Thyroid gland (tissue), 4 donors: Measurements from ENCODE around the gene WDR11. TPM values are rescaled to one million over a fixed set of nuclear protein-coding genes. Genes with fewer than 3 reads are reported as not detected.

Experiments used
- DNase-seq, 2 donors: peaks; one replicate each; pipeline ENCODE4 v3.0.0-alpha.2; 2019
- H3K27ac ChIP-seq, 3 donors: fragments of 200-600 bp; sonication (generic); 1 replicate in 2 of 3; 2 replicates in 1 of 3; pipeline ENCODE4 v1.5.1; 2016 to 2019; ENCODE audit warnings: mild to moderate bottlenecking in 1 of 3, moderate library complexity in 1 of 3
- H3K27me3 ChIP-seq: fragments of 200-600 bp; sonication (generic); one replicate; pipeline ENCODE4 v1.5.1; 2019
- H3K36me3 ChIP-seq, 2 donors: fragments of 200-600 bp; sonication (generic); one replicate each; pipeline ENCODE4 v1.5.1; 2016 to 2019
- H3K4me1 ChIP-seq, 2 donors: fragments of 200-600 bp; sonication (generic); one replicate each; pipeline ENCODE4 v1.5.1; 2017 to 2019
- H3K4me3 ChIP-seq, 3 donors: fragments of 200-600 bp; sonication (generic); replicated peaks in 1 of 3; 1 replicate in 2 of 3; 2 replicates in 1 of 3; pipeline ENCODE4 v1.5.1; 2016; ENCODE audit warnings: mild to moderate bottlenecking in 1 of 3
- H3K9me3 ChIP-seq: fragments of 200-600 bp; sonication (generic); one replicate; pipeline ENCODE4 v1.5.1; 2017
- CTCF ChIP-seq, 6 experiments: fragments of 200-600 bp in 3 of 6; fragments of 450-650 bp in 3 of 6; sonication (generic) in 3 of 6; IDR thresholded peaks; one replicate each; pipeline ENCODE4 v1.5.1; 2016 to 2019; ENCODE audit warnings: antibody characterized with exemption in 6 of 6, mild to moderate bottlenecking in 2 of 6, inconsistent platforms in 1 of 6, moderate library complexity in 1 of 6
- POLR2A ChIP-seq, 2 donors: fragments of 450-650 bp; IDR thresholded peaks; one replicate each; pipeline ENCODE4 v1.6.1; 2017; ENCODE audit warnings: antibody characterized with exemption in 2 of 2, mild to moderate bottlenecking in 2 of 2, moderate library complexity in 1 of 2
- WGBS, 2 donors: methylation state at CpG; one replicate each; pipeline ENCODE4 v1.1.5; 2017; 5-methylcytosine and 5-hydroxymethylcytosine counted together
- intact Hi-C: fragments of 100-400 bp; cut with DNase I; formaldehyde crosslinking; loops from one replicate; pipeline ENCODE4 v1.15.1; 2023
- total RNA-seq, 4 donors: library from RNA; depleted of rRNA; stranded (reverse); fragments of >200 nt; gene quantifications; one replicate each; pipeline ENCODE4 v1.2.3, GENCODE V29; 2016

Gene WDR11
- total RNA-seq, 4 donors from 2014 or later, result 76.9 to 95.5 (median 79.4) TPM

GRCh38 chr10:120854388-120854787 is 3.2 kb downstream of the WDR11 start:
- intact Hi-C loops, result no loop called here
- 94 to 96% methylated on average over 2 of the region's 2 CpGs for WGBS, 2 donors

GRCh38 chr10:120861178-120861855 is 10.2 kb downstream of the WDR11 start:
- Histone ChIP-seq H3K36me3 (peaks cover 16 to 30% of the 10 kb centered on the region in 2 donors), H3K27ac (no peak overlapping the region)
- 86 to 93% methylated on average over 2 of the region's 2 CpGs for WGBS, 2 donors

More at GRCh38 chr10:120854388-120854787, 3.2 kb downstream of the WDR11 start:
- Histone ChIP-seq H3K36me3 (peaks cover 5 to 8% of the 10 kb centered on the region in 2 donors), H3K27me3 (no peaks in the 10 kb centered on the region), H3K4me1 (peaks cover 10 to 15% of the 10 kb centered on the region in 2 donors), H3K27ac (no peak overlapping the region), H3K4me3 (no peak overlapping the region), H3K9me3 (no peaks in the 10 kb centered on the region)
- no peak for DNase-seq
- TF ChIP-seq POLR2A (IDR thresholded peaks at IDR 0.05) (no peak), CTCF (IDR thresholded peaks at IDR 0.05) (no peak)

GRCh38 chr10:120873741-120874140 is 22.6 kb downstream of the WDR11 start:
- Histone ChIP-seq H3K4me1 (no peaks in the 10 kb centered on the region), H3K36me3 (peaks cover 4 to 26% of the 10 kb centered on the region in 2 donors), H3K9me3 (no peaks in the 10 kb centered on the region), H3K4me3 (no peak overlapping the region), H3K27me3 (no peaks in the 10 kb centered on the region), H3K27ac (no peak overlapping the region)
- intact Hi-C loops, result no loop called here
- no peak for TF ChIP-seq POLR2A (IDR thresholded peaks at IDR 0.05)
- no peak for TF ChIP-seq CTCF (IDR thresholded peaks at IDR 0.05)
- no peak for DNase-seq

More at GRCh38 chr10:120861178-120861855, 10.2 kb downstream of the WDR11 start:
- H3K4me1 ChIP-seq, result no peaks in the 10 kb centered on the region
- TF ChIP-seq POLR2A (IDR thresholded peaks at IDR 0.05) (no peak), CTCF (IDR thresholded peaks at IDR 0.05) (no peak)
- H3K4me3 ChIP-seq, result no peak overlapping the region
- H3K9me3 ChIP-seq, result no peaks in the 10 kb centered on the region
- no peaks in the 10 kb centered on the region for H3K27me3 ChIP-seq
- DNase-seq, result no peak
- intact Hi-C loops, result no loop called here

GRCh38 chr10:120883071-120883470 is 31.9 kb downstream of the WDR11 start:
- no peak for TF ChIP-seq CTCF (IDR thresholded peaks at IDR 0.05)
- TF ChIP-seq POLR2A (IDR thresholded peaks at IDR 0.05), result no peak
- DNase-seq, result no peak
- Histone ChIP-seq H3K4me1 (no peaks in the 10 kb centered on the region), H3K9me3 (no peaks in the 10 kb centered on the region), H3K36me3 (peaks cover 21 to 22% of the 10 kb centered on the region in 2 donors), H3K27me3 (no peaks in the 10 kb centered on the region), H3K27ac (no peak overlapping the region), H3K4me3 (no peak overlapping the region)
- intact Hi-C loops, result no loop called here
- whole genome bisulfite sequencing, 2 donors, result 92% methylated on average over 1 of the region's 1 CpG

- intact Hi-C loops, result no loop called here
- Histone ChIP-seq H3K36me3 (peaks cover 29 to 39% of the 10 kb centered on the region in 2 donors), H3K4me3 (no peak overlapping the region), H3K27ac (no peak overlapping the region), H3K4me1 (no peaks in the 10 kb centered on the region), H3K9me3 (no peaks in the 10 kb centered on the region), H3K27me3 (no peaks in the 10 kb centered on the region)
- TF ChIP-seq CTCF (IDR thresholded peaks at IDR 0.05) (no peak), POLR2A (IDR thresholded peaks at IDR 0.05) (no peak)
- no peak for DNase-seq
- WGBS, 2 donors, result 96% methylated on average over 3 of the region's 3 CpGs
These were observed 36.3 kb downstream of the WDR11 start for GRCh38 chr10:120887482-120887881.
